DOHH2 (cell line): ENCODE measurements around the gene NF1.

ENCODE experiments used
- H3F3A ChIP-seq: fragments of 200-600 bp; sonication (generic), shearing (Covaris generic); 2 replicates; pipeline ENCODE4 v1.6.0; 2016; ENCODE audit warnings: antibody characterized with exemption, mild to moderate bottlenecking; ENCODE audit not compliant: control insufficient read depth, insufficient read depth
- H3K27ac ChIP-seq: fragments of 200-600 bp; sonication (generic); 2 replicates; pipeline ENCODE4 v1.5.1; 2014; ENCODE audit warnings: low read depth, mild to moderate bottlenecking, low read length, moderate library complexity
- H3K27me3 ChIP-seq: fragments of 200-600 bp; sonication (generic); 2 replicates; pipeline ENCODE4 v1.6.1; 2014; ENCODE audit warnings: mild to moderate bottlenecking, low read length, mixed read lengths; ENCODE audit not compliant: control insufficient read depth
- H3K36me3 ChIP-seq: fragments of 200-600 bp; sonication (generic); 2 replicates; pipeline ENCODE4 v1.6.1; 2014; ENCODE audit warnings: mild to moderate bottlenecking, low read length, moderate library complexity, mixed read lengths; ENCODE audit not compliant: control insufficient read depth
- H3K4me1 ChIP-seq: fragments of 200-600 bp; sonication (generic); 2 replicates; pipeline ENCODE4 v1.6.1; 2014; ENCODE audit warnings: mild to moderate bottlenecking, low read length, mixed read lengths; ENCODE audit not compliant: control insufficient read depth
- H3K4me2 ChIP-seq: fragments of 200-600 bp; sonication (generic); 2 replicates; pipeline ENCODE4 v1.6.0; 2014; ENCODE audit warnings: mild to moderate bottlenecking, low read length, moderate library complexity
- H3K4me3 ChIP-seq: fragments of 200-600 bp; sonication (generic); 2 replicates; pipeline ENCODE4 v1.5.1; 2014; ENCODE audit warnings: mild to moderate bottlenecking, low read length, mixed read lengths
- H3K79me2 ChIP-seq: fragments of 200-600 bp; sonication (generic); 2 replicates; pipeline ENCODE4 v1.6.1; 2014; ENCODE audit warnings: mild to moderate bottlenecking, low read length, mixed read lengths; ENCODE audit not compliant: control insufficient read depth
- H3K9me2 ChIP-seq: fragments of 200-600 bp; sonication (generic); replicated peaks from 2 replicates; pipeline ENCODE4 v1.6.1; 2014; ENCODE audit warnings: mild to moderate bottlenecking, low read length, mixed read lengths; ENCODE audit not compliant: control insufficient read depth
- H3K9me3 ChIP-seq: fragments of 200-600 bp; sonication (generic); 2 replicates; pipeline ENCODE4 v1.6.1; 2014; ENCODE audit warnings: antibody characterized with exemption, low read length, mixed read lengths; ENCODE audit not compliant: control insufficient read depth, insufficient read depth
- H4K20me1 ChIP-seq: fragments of 200-600 bp; sonication (generic); 2 replicates; pipeline ENCODE4 v1.6.0; 2014; ENCODE audit warnings: low read depth, mild to moderate bottlenecking, antibody characterized with exemption, low read length, moderate library complexity; ENCODE audit not compliant: control insufficient read depth, insufficient read depth
- CTCF ChIP-seq: fragments of 200-600 bp; sonication (generic); IDR thresholded peaks from one replicate; pipeline ENCODE4 v1.5.1; 2014; ENCODE audit warnings: antibody characterized with exemption, mild to moderate bottlenecking, low read depth, low read length; ENCODE audit not compliant: poor library complexity, severe bottlenecking
- EZH2phosphoT487 ChIP-seq: fragments of 200-600 bp; sonication (generic); IDR thresholded peaks from 2 replicates; pipeline ENCODE4 v1.6.1; 2017; ENCODE audit warnings: borderline replicate concordance, mild to moderate bottlenecking, antibody characterized with exemption, low read length, moderate library complexity, mixed read lengths

Gene NF1

GRCh38 chr17:31366088-31366487 is 271.3 kb downstream of the NF1 start:
- H3K9me2 ChIP-seq, result no peaks in the 10 kb centered on the region
- no peaks in the 10 kb centered on the region for H3K79me2 ChIP-seq
- peaks cover 13% of the 10 kb centered on the region for H3K4me1 ChIP-seq
- no peaks in the 10 kb centered on the region for H3K27me3 ChIP-seq
- H3K36me3 ChIP-seq, result peaks cover 50% of the 10 kb centered on the region
- H3K9me3 ChIP-seq, result no peaks in the 10 kb centered on the region
- no peaks in the 10 kb centered on the region for H4K20me1 ChIP-seq
- no peak for TF ChIP-seq CTCF
- no peak for TF ChIP-seq EZH2phosphoT487
- H3K4me2 ChIP-seq, result no peak overlapping the region
- peaks cover 1% of the 10 kb centered on the region; the same call in 1 of the 2 replicates for H3F3A ChIP-seq
- H3K4me3 ChIP-seq, result no peak overlapping the region
- no peak overlapping the region for H3K27ac ChIP-seq

GRCh38 chr17:31369266-31369665 is 274.5 kb downstream of the NF1 start:
- Histone ChIP-seq H3K9me2 (no peaks in the 10 kb centered on the region), H3K4me1 (peaks cover 21% of the 10 kb centered on the region), H3K79me2 (no peaks in the 10 kb centered on the region), H4K20me1 (no peaks in the 10 kb centered on the region), H3K4me2 (no peak overlapping the region), H3K27ac (no peak overlapping the region), H3K4me3 (no peak overlapping the region), H3F3A (peaks cover 5% of the 10 kb centered on the region; the same call in 1 of the 2 replicates), H3K9me3 (no peaks in the 10 kb centered on the region), H3K27me3 (no peaks in the 10 kb centered on the region), H3K36me3 (peaks cover 41% of the 10 kb centered on the region)
- TF ChIP-seq CTCF (no peak), EZH2phosphoT487 (no peak)

- Histone ChIP-seq H3K27ac (no peak overlapping the region), H3K4me2 (no peak overlapping the region), H3K4me3 (no peak overlapping the region), H3K4me1 (peaks cover 21% of the 10 kb centered on the region), H3K36me3 (peaks cover 42% of the 10 kb centered on the region), H3F3A (peaks cover 5% of the 10 kb centered on the region; the same call in 1 of the 2 replicates), H3K79me2 (no peaks in the 10 kb centered on the region), H3K9me3 (no peaks in the 10 kb centered on the region), H4K20me1 (no peaks in the 10 kb centered on the region), H3K27me3 (no peaks in the 10 kb centered on the region), H3K9me2 (no peaks in the 10 kb centered on the region)
- TF ChIP-seq CTCF (no peak), EZH2phosphoT487 (no peak)
Observed at GRCh38 chr17:31371511-31372097, 276.8 kb downstream of the NF1 start.
